Keratinocyte (primary cell): ENCODE data around the gene LRRC39.

Source experiments
- CTCF ChIP-seq, 3 experiments: IDR thresholded peaks in 1 of 3; conservative IDR thresholded peaks in 1 of 3; optimal IDR thresholded peaks in 1 of 3; 2 replicates in 2 of 3; 3 replicates in 1 of 3; pipeline versions ENCODE3 to v1.5.1; 2011; ENCODE audit warnings: low read length in 3 of 3, mild to moderate bottlenecking in 3 of 3, moderate library complexity in 2 of 3, control low read depth in 1 of 3, inconsistent platforms in 1 of 3; ENCODE audit not compliant: insufficient read depth in 2 of 3; ENCODE audit errors: extremely low read depth in 1 of 3
- EZH2 ChIP-seq: IDR thresholded peaks from one replicate; pipeline ENCODE4 v1.6.1; 2012; ENCODE audit warnings: inconsistent platforms, mild to moderate bottlenecking, low read length, moderate library complexity

- TF ChIP-seq CTCF (optimal IDR thresholded peaks at IDR 0.05 in 1 of 3, IDR thresholded peaks at IDR 0.05 in 1 of 3, conservative IDR thresholded peaks at IDR 0.05 in 1 of 3; ENCODE audit: extremely low read depth in 1 of 3, insufficient read depth in 2 of 3, low read length in 3 of 3) (no peak), EZH2 (no peak)
Measured at GRCh38 chr1:100115524-100115923, 62.5 kb downstream of the LRRC39 start.
